Parathyroid adenoma (tissue), 2 donors: Measurements from ENCODE around the gene ARGFX.
A peak's percentile ranks its signal among the peaks of the same experiment; 100 is the strongest.
"Not testable (repeated sequence)": the region's sequence is repeated elsewhere in the genome, so short reads cannot be mapped to it uniquely, and the experiment has no call there.

Source experiments
- H2AFZ ChIP-seq: fragments of 300-600 bp; sonication (generic); one replicate; pipeline ENCODE4 v1.7.0; 2017; ENCODE audit warnings: antibody characterized with exemption, mild to moderate bottlenecking
- H3K27ac ChIP-seq: fragments of 300-600 bp; sonication (generic); one replicate; pipeline ENCODE4 v1.7.0; 2017
- H3K27me3 ChIP-seq: fragments of 300-600 bp; sonication (generic); one replicate; pipeline ENCODE4 v1.7.0; 2017; ENCODE audit warnings: low read length; ENCODE audit not compliant: control insufficient read depth, insufficient read depth
- H3K36me3 ChIP-seq: fragments of 300-600 bp; sonication (generic); one replicate; pipeline ENCODE4 v1.7.0; 2017; ENCODE audit warnings: low read length; ENCODE audit not compliant: control insufficient read depth, insufficient read depth
- H3K4me1 ChIP-seq: fragments of 300-600 bp; sonication (generic); one replicate; pipeline ENCODE4 v1.7.0; 2017; ENCODE audit warnings: control low read depth
- H3K4me2 ChIP-seq: fragments of 300-600 bp; sonication (generic); one replicate; pipeline ENCODE4 v1.7.0; 2017; ENCODE audit warnings: low read length
- H3K4me3 ChIP-seq: fragments of 300-600 bp; sonication (generic); one replicate; pipeline ENCODE4 v1.7.0; 2017; ENCODE audit warnings: low read depth, low read length
- H3K79me2 ChIP-seq: fragments of 300-600 bp; sonication (generic); one replicate; pipeline ENCODE4 v1.7.0; 2017; ENCODE audit warnings: control low read depth
- H3K9ac ChIP-seq: fragments of 300-600 bp; sonication (generic); one replicate; pipeline ENCODE4 v1.7.0; 2017; ENCODE audit warnings: mild to moderate bottlenecking
- H3K9me3 ChIP-seq: fragments of 300-600 bp; sonication (generic); one replicate; pipeline ENCODE4 v1.7.0; 2017; ENCODE audit warnings: low read length; ENCODE audit not compliant: control insufficient read depth
- TF ChIP-seq, protein P1 (sequence below): fragments of 300-600 bp; sonication (generic); IDR thresholded peaks from one replicate; pipeline ENCODE4 v1.7.0; 2017; ENCODE audit warnings: antibody characterized with exemption, mild to moderate bottlenecking
- donor health status: primary hyperparathyroidism.

ARGFX gene

DNA sequence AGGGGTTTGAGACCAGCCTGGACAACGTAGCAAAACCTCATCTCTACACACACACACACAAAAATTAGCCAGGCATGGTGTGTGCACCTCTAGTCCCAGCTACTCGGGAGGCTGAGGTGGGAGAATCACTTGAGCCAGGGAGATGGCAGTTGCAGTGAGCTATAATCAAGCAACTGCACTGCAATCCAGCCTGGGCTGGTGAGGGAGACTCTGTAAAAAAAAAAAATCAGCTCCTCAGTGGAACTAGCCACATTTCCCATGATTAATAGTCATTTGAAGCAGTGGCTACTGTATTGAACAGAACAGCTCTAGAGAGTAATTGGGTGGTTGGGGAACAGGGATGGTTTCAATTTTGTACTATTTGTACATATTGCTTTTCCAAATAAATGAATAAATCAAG is 13.9 kb downstream of the ARGFX start:
- no peak overlapping the region for H2AFZ ChIP-seq
- no peak overlapping the region for H3K27ac ChIP-seq
- no peaks in the 10 kb centered on the region for H3K79me2 ChIP-seq
- no peak overlapping the region for H3K4me3 ChIP-seq
- no peak overlapping the region for H3K9ac ChIP-seq
- H3K4me2 ChIP-seq, result no peak overlapping the region
- H3K4me1 ChIP-seq, result no peaks in the 10 kb centered on the region
- no peaks in the 10 kb centered on the region for H3K9me3 ChIP-seq
- TF ChIP-seq, protein P1, sequence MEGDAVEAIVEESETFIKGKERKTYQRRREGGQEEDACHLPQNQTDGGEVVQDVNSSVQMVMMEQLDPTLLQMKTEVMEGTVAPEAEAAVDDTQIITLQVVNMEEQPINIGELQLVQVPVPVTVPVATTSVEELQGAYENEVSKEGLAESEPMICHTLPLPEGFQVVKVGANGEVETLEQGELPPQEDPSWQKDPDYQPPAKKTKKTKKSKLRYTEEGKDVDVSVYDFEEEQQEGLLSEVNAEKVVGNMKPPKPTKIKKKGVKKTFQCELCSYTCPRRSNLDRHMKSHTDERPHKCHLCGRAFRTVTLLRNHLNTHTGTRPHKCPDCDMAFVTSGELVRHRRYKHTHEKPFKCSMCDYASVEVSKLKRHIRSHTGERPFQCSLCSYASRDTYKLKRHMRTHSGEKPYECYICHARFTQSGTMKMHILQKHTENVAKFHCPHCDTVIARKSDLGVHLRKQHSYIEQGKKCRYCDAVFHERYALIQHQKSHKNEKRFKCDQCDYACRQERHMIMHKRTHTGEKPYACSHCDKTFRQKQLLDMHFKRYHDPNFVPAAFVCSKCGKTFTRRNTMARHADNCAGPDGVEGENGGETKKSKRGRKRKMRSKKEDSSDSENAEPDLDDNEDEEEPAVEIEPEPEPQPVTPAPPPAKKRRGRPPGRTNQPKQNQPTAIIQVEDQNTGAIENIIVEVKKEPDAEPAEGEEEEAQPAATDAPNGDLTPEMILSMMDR, result no peak
- no peaks in the 10 kb centered on the region for H3K27me3 ChIP-seq
- no peaks in the 10 kb centered on the region for H3K36me3 ChIP-seq

DNA sequence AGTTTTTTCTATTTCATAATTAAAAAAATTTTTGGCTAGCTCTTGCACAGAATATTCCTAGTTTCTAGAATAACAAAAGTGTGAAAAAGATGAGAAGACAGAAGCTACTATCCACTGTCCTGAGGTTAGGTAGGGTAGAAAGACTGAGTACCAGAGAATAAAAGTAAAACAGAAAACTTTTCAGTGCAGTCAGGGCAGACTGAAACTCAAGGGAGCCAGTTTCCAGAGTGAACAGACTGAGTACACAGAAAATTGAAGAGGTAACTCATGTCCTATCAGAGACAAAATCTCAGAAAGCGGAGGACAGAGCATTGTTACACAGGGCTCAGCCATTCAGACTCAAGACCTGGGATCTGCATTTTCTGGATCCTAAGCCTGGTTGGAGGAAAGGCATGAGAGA is 16.7 kb downstream of the ARGFX start:
- Histone ChIP-seq H3K79me2 (no peaks in the 10 kb centered on the region), H3K4me2 (no peak overlapping the region), H3K36me3 (no peaks in the 10 kb centered on the region), H3K27ac (no peak overlapping the region), H2AFZ (no peak overlapping the region), H3K9me3 (no peaks in the 10 kb centered on the region), H3K27me3 (no peaks in the 10 kb centered on the region), H3K4me1 (no peaks in the 10 kb centered on the region), H3K4me3 (no peak overlapping the region), H3K9ac (no peak overlapping the region)
- TF ChIP-seq, protein P1, result no peak

- Histone ChIP-seq H3K36me3 (no peaks in the 10 kb centered on the region), H3K9ac (no peak within 1 kb of the TSS), H3K4me2 (peak within 1 kb of the TSS; percentile 57), H2AFZ (peak within 1 kb of the TSS; percentile 83), H3K9me3 (no peaks in the 10 kb centered on the region), H3K4me1 (peaks cover 9% of the 10 kb centered on the region), H3K27ac (peak within 1 kb of the TSS; percentile 58), H3K79me2 (no peaks in the 10 kb centered on the region), H3K4me3 (peak within 1 kb of the TSS; percentile 28), H3K27me3 (no peaks in the 10 kb centered on the region)
- TF ChIP-seq, protein P1, result peak; percentile 25
These were observed 25.3 kb downstream of the ARGFX start, which contains the start of gene FBXO40 for GRCh38 chr3:121592856-121593702. TSS of gene FBXO40 (plus strand) at chr3:121593379. CDS start at chr3:121620576, 27,197 bp downstream.

- not testable (repeated sequence) for H3K9me3 ChIP-seq, H3K4me1 ChIP-seq, H3K4me3 ChIP-seq, H3K4me2 ChIP-seq, H3K27me3 ChIP-seq, H3K79me2 ChIP-seq, H3K36me3 ChIP-seq, H3K9ac ChIP-seq
- H2AFZ ChIP-seq, result peak overlapping the region; percentile 83
- peak overlapping the region; percentile 58 for H3K27ac ChIP-seq
These were observed 26.1 kb downstream of the ARGFX start for GRCh38 chr3:121593806-121594205.

- TF ChIP-seq, protein P1, result no peak
- no peak overlapping the region for H3K27ac ChIP-seq
- no peaks in the 10 kb centered on the region for H3K79me2 ChIP-seq
- no peak overlapping the region for H3K4me3 ChIP-seq
- H3K4me2 ChIP-seq, result no peak overlapping the region
- no peaks in the 10 kb centered on the region for H3K27me3 ChIP-seq
- no peak overlapping the region for H3K9ac ChIP-seq
- H3K4me1 ChIP-seq, result peaks cover 9% of the 10 kb centered on the region
- no peaks in the 10 kb centered on the region for H3K36me3 ChIP-seq
- H2AFZ ChIP-seq, result no peak overlapping the region
- no peaks in the 10 kb centered on the region for H3K9me3 ChIP-seq
These were observed 27.1 kb downstream of the ARGFX start for GRCh38 chr3:121594850-121595249.
